GM18907 (cell line): Measurements from ENCODE around the gene FAM222B.
A peak's percentile ranks its signal among the peaks of the same experiment; 100 is the strongest.

Experiments
- ATAC-seq: cut with Tn5 transposase; IDR thresholded peaks from one replicate; pipeline ENCODE4 v1.9.1; 2021; ENCODE audit warnings: mild to moderate bottlenecking, moderate library complexity; ENCODE audit not compliant: unreplicated experiment

Gene FAM222B

DNA sequence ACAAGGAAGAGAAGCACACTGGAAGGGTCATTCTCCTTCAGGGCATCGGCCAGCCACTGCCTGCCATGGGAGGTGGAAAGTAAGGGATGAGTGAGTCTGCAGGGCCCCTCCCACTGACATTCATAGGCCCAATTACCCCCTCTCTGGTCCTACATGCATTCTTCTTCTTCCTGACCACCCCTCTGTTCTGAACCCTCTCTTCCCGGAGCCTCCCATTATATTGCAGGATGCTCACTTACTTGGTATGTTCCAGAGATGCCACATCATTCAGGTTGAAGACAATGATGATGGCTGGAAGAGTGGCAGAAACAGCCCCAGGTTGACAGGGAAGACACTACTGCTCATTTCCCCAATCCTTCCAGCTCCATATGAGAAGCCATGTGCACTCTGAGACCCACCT is 127.4 kb downstream of the FAM222B start:
- no peak for ATAC-seq

DNA sequence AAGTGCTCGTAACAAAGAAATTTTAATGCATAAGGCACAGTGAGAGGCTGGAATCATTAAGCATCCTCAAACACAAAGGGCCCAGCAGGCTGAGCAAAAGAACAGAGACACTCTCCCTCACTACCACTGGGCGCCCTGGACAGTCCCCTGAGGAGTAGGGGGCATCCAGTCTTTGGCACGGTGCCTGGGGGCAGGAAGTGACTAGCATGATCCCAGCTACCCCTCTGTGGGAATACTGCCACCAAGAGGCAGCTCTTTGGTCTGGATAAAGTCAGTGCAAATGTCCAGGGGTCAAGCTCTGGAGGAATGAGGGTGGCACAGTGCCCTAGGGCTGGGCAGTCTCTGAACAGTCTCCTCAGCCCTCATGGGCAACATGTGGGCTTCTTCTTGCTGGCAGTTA is 128.3 kb downstream of the FAM222B start:
- ATAC-seq: no peak

DNA sequence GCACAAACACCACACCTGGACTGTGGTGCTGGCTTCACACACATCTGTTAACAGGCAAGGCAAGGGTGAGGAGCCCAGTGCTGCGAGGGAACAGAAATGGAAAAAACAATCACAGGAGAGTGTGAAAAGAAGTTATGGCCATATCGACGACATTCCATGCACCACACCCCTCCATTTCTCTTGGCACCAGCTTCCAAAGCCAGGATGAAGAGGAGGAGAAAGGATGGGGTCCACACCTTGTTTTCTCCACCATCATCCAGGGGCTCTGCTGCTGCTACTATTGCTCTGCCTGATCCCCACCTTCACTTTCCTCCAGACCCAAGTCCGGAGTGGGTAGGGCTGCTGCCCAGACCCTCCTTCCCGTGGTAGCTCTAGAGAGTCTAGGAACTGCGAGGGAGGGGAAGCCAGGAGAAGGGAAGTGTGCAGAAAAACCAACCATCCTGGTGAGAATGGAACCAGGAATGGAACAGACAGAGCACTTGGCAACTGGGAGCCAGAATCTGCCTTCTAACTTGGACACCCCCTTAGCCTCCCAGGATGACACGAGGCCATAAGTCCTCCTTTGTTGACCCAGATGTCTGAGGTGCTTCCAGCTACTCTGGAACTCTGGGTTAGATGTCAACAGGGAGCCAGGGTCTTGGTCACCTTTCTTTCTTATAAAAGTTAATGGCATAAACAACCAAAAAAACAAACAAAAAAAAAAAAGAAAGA is 129.7 kb downstream of the FAM222B start:
- no peak for ATAC-seq

DNA sequence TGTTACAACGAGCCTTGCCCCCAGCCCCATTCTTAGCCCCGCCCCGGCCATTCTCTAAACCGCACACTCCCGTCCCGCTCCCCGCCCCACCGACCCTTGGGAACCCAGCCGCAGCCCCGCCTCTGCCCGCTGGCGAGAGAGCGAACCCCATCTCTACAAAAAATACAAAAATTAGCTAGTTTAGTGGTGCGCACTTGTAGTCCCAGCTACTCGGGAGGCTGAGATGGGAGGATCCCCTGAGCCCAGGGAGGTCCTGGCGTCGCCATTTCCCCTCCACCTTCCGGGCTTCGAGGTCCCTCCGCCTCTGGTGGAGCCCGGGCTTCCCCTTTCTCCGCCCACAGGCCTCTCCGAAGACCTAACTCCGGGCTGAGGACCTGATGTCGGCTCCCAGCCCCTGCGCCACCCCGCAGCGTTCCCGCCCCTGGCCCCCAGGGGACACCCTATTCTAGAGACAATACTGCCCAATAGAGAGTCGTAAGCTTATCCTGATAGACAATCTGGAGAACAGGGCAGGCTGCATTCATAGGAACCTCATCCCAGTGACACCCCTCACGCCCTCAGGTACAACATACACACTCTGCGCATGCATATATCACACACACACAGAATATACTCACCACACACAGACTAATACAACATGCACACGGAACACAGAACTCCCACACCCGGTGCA is 130.4 kb downstream of the FAM222B start:
- ATAC-seq: peak; percentile 23

DNA sequence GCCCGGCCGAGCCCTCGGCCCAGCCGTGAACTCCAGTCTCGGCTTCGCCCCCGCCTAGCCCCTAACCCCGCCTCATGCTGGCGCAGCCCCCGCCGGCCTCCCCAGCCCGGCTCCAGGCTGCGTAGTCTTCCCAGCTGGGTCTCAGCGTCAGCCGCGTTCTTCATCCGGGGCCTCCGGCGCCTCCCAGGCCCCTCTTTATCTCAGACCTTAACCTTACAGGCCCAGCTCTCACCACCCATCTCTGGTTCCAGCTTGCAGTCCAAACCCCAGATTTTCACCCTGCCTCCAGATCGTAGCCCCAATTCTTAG is 130.9 kb downstream of the FAM222B start, which contains the start of gene PROCA1:
Gene PROCA1 (minus strand): TSS at position 166 of the 309 bp plus-strand sequence. CDS start 228 bp downstream, outside the sequence.
- peak; percentile 30 for ATAC-seq

DNA sequence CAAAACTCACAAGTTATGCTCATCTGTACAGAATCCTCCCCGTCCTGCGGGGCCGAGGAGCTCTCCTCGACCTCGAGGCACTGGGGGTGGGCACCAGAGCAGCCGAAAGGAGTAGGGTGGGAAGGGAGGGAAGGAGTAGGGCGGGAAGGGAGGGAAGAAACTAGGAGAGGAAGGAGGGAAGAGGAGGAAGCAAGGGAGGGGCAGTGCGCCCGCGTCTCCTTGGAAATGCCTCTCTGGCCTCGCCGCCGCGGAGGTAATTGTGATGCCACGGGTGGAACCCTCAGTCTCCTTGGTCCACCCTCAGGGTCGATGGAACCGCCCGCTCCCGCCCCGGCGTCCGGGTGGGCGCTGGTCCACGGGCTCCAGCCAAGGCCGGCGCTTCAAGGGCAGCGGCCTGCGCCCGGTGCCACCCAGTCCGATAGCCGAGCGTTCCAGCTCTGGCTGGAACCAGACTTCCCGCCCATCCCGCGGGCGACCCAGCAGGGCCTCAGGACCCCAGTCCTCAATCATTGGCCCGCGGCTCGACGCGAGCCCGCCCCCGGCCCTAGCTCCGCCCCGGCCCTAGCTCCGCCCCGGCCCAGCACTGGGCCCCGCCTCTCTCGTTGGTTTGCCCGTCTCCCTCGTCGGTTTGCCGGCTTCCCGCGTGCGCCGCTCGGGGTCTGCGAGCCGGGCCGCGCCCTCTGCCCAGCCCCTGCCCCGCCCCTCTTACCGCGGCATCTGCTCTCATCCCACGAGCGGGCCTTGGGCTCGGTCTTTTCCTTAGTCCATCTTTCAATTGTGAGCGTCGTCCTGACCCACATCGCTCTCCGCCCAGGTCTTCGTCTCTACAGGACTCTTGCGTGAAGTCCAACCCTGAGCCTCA is 131.5 kb downstream of the FAM222B start:
- peak; percentile 70 for ATAC-seq

DNA sequence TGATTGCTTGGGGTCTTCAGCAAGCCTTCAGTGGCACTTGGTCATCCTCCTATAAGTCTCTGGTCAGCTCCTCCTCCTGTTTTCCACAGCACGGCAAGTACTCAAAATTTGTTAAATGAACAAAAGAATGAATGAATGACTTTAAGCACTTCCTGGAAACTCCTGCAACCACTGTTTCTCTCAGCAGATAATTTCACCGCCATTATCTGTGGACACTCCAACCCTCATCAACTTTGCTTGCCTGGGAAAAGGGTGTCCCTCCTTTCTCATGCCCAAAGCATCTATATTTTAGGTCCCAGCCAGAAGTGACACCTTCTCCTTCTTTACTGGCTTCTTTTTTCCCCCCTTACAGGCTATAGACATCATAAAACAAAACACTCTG is 135.3 kb downstream of the FAM222B start:
- no peak for ATAC-seq

DNA sequence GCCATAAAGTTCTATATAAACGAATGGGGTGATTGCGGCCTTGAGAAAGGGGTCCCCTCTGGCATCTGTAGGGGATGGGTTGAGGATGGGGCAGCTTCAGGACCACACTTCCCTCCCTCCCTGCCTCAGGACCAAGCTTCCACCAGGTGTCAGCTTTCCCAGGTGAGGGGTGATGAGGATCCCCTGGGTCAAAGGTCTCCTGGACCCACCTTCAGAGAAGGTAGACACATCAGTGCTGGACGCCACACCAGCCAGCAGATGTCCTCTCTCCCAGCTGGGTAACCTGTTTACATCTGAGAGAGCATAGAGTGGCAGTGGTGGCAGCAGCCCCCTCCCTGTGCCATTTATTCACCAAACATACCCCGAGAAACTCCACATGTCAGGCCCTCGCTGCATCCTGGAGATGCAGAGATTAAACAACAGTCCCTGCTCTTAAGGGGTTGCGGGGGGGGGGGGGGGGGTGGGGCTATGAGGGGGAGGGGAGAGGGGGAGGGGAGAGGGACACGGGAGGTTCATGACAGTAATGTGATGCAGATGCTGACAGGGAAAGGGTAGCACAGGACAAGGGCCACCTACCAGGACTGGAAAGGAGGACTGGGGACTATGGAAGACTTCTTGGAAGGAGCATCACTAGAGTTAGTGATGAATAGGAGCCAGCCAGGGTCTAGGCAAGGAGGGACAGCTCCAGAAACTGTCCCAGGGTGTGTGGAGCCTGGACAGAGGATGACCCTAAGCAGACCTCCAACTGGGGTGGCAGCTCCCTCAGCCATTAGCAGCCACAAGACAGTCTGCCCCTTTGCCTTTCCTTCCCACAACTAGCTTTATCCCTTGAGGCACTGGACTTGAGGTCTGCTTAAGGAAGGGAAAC is 135.9 kb downstream of the FAM222B start:
- ATAC-seq: no peak
